SU-DHL-6 (cell line): ENCODE measurements around the gene PHACTR2.

Experiments
- CTCF ChIP-seq: fragments of 200-600 bp; sonication (generic); IDR thresholded peaks from one replicate; pipeline ENCODE4 v1.5.1; 2017; ENCODE audit warnings: antibody characterized with exemption, mild to moderate bottlenecking, low read length, moderate library complexity; ENCODE audit not compliant: insufficient read depth, poor library complexity, severe bottlenecking
- EZH2phosphoT487 ChIP-seq: fragments of 200-600 bp; sonication (generic), shearing (Covaris generic); conservative IDR thresholded peaks from 2 replicates; pipeline ENCODE4 v1.6.1; 2018; ENCODE audit warnings: mild to moderate bottlenecking, antibody characterized with exemption, low read length, moderate library complexity, mixed read lengths

- TF ChIP-seq CTCF (no peak), EZH2phosphoT487 (no peak)
Observed at GRCh38 chr6:143784316-143784715, 106.6 kb downstream of the PHACTR2 start.
